ENCODE measurements around the gene DDX10.

- no peak for TF ChIP-seq CTCF (conservative IDR thresholded peaks at IDR 0.05; ENCODE audit: low read depth in 2 of 2)
- no peak for TF ChIP-seq EZH2 (IDR thresholded peaks at IDR 0.05; ENCODE audit: low read depth, unreplicated experiment)
- TF ChIP-seq REST (IDR thresholded peaks at IDR 0.05; ENCODE audit: unreplicated experiment): no peak
- TF ChIP-seq CREB1 (CRISPR knock-in tag; IDR thresholded peaks at IDR 0.05; ENCODE audit: low read depth): no peak
Observed at GRCh38 chr11:108880510-108880909, 215.6 kb downstream of the DDX10 start.
